Measurements from ENCODE around the gene PLEKHM3.
A peak's percentile ranks its signal among the peaks of the same experiment; 100 is the strongest.
"Not testable (repeated sequence)": the region's sequence is repeated elsewhere in the genome, so short reads cannot be mapped to it uniquely, and the experiment has no call there.

Gene PLEKHM3

GRCh38 chr2:207816546-207816945, 208.8 kb downstream of the PLEKHM3 start:
- DNase-seq: no peak

DNA sequence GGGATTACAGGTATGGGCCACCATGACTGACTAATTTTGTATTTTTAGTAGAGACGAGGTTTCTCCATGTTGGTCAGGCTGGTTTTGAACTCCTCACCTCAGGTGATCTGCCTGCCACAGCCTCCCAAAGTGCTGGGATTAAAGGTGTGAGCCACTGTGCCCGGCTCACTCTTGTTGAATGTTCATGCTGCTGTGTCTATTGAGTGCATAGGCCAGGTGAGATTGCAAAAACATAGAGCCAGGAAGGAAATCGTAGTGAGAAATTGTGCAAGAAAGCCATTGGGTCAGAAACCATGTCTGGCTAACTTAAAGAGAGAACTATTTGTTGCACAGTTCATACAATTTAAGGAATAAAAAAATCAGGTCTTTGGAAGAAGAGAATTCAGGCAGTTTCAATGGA, 210.1 kb downstream of the PLEKHM3 start:
- DNase-seq: peak in 1 of 2 donors; percentile 11

DNA sequence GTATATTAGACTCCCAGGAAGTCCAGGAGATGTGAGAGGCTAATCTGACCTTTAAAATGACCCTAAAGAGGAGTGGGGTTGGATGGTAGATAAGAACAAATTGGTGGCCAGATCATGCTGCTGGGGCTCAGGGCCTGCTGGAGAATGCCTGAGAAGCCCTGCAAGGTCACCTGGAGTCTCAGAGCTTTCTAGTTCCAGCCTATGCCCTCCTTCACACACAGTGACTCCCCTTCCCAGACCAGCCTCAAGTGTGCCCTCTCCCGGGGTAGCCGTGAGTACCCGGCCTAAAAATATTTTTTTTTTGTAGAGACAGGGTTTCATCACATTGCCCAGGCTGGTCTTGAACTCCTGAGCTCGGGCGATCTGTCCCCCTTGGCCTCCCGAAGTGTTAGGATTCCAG, 211.4 kb downstream of the PLEKHM3 start:
- DNase-seq: no peak

DNA sequence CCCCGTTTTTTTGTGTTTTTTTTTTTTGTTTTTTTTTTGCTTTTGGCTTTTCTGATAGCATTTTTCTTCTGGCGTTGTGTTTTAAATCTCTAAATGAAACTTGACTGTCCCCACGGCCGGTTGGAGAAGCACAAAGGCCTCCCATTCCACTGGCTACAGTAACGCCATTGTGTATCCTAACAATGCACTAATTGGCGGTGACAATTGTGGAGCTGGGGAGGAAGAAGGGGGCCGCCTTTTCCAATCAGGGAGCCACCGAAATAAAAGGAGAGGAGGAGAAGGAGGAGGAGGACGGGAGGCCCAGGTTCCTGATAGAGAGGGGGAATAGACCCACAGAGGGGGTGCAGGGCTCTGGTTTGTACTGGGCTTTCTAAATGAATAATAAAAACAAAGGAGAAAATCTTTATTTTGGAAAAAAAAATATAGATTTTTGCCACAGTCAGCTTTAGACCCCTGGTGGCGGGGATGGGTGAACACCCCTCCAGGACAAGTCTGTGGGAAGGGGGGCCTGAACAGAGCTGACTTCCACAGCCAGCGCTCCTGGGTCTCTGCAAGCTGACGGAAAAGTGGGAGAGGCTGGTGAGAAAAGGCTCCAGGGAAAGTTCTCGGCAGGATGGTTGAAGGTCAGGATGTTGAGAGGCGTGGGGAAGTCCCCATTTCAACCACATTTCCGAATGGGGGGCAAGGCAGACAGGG, 212.0 kb downstream of the PLEKHM3 start:
- no peak for DNase-seq

- no peak for DNase-seq
Measured at GRCh38 chr2:207812726-207813080, 212.6 kb downstream of the PLEKHM3 start.

DNA sequence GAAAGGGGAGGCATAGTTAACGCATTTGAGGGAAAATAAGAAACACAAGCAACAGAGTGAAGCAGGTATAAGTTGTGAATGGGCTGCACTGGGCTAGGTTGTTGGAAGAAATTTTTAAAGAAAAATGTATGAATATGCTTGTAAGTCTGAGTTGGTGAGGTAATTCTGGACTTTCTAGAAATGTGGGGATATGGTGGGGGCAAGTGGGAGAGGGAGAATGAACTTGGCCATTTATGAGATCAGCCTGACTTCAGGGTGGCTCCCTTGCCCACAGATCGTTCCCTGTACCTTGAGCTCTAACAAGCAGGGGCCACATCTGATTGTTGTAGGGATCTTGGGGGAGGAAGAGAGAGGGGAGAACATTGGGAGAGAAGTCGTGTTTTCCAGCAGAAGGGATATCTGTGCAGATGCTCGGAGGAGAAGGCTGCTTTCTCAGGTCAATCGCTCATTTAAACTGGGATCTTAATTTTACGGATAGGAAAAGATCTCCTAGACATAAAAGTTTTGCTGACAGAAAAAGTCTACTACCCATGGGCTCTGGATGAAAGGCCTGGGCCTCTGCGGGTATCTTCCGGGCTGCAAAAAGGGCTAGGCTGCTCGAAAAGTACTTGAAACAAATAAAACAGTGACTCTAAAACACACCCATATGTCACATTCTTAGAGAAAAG, 213.1 kb downstream of the PLEKHM3 start:
- DNase-seq: no peak

- not testable (repeated sequence) for DNase-seq
Measured at GRCh38 chr2:207811658-207812057, 213.7 kb downstream of the PLEKHM3 start.

DNA sequence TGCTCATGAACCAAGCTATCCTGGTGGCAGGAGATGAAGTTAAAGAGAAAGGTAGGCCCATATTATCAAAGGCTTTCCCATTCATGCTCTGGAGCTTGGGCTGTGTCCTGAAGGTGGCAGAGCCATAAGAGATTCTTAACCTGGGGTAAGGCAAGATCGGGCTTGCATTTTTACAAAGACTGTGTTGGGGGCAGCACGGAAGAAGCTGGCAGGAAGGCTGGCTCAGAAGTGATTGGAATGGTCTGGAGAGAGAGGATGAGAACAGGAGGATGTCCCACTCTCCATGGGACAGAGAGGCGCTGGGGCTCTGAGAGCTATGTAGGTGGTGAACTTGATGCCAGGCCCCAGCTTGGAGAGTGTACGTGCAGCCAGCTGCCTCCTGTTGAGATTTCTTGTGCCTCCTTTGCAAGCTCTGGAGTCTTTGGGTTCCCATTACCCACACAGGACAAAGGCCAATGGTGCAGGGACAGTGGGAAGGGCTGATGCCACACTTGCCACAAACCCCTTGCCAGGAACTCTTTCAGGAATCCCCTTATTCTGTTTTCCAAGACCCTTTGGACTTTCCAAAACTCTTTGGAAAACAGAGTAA, 215.0 kb downstream of the PLEKHM3 start:
- no peak for DNase-seq

- DNase-seq: no peak
Measured at GRCh38 chr2:207808119-207808518, 217.2 kb downstream of the PLEKHM3 start.

DNA sequence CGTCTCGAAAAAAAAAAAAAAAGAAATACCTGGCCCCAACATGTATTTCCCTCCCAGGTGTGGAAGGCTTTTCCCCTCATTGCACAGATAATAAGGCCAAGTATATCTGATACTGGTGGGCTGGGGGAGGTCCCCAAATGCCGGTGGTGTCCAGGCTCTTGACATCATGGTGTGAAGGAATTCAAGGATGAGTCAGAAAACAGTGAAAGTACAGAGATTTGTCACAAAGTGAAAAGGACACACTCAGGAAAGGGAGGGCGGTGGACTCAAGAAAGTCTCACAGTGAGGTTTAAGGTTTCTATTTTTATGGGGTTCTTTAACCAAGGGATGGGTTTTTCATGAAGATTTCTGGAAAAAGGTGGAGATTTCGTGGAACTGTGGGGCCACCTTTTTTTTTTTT, 217.8 kb downstream of the PLEKHM3 start:
- DNase-seq: no peak

DNA sequence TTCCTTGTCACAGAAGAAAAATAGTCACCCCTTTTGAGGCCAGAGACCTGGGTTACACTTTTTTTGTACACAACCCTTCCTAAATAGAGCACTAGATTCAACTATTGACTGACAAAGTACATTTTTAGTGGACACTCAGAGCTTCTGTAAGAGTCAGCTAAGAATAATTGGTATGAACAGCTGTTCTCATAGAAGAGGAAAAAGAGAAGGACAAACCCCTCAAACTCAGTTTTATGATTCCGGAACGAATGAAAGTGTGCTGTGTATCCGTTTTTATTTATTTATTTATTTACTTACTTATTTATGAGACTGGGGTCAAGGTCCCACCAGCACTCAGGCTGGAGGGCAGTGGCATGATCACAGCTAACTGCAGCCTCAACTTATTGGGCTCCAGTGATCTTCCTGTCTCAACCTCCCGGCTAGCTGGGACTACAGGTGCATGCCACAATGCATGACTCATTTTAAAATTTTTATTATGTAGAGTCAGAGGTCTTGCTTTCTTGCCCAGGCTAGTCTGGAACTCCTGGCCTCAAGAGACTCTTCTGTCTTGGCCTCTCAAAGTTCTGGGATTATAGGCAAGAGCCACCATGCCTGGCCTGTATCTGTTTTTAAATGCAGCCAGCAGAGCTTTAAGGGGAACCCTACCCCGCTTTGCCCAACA, 219.6 kb downstream of the PLEKHM3 start:
- DNase-seq: no peak

GRCh38 chr2:207802650-207803049, 222.7 kb downstream of the PLEKHM3 start:
- no peak for DNase-seq

- DNase-seq: no peak
Measured at GRCh38 chr2:207801259-207801658, 224.1 kb downstream of the PLEKHM3 start.

- no peak for DNase-seq
Measured at GRCh38 chr2:207796585-207797350, 228.6 kb downstream of the PLEKHM3 start.

GRCh38 chr2:207792244-207792785, 233.0 kb downstream of the PLEKHM3 start:
- DNase-seq: peak; percentile 61 to 65

GRCh38 chr2:207791579-207792243, 233.6 kb downstream of the PLEKHM3 start:
- DNase-seq: peak in 1 of 2 donors; percentile 9

- DNase-seq: no peak
Measured at GRCh38 chr2:207790898-207791297, 234.4 kb downstream of the PLEKHM3 start.

DNA sequence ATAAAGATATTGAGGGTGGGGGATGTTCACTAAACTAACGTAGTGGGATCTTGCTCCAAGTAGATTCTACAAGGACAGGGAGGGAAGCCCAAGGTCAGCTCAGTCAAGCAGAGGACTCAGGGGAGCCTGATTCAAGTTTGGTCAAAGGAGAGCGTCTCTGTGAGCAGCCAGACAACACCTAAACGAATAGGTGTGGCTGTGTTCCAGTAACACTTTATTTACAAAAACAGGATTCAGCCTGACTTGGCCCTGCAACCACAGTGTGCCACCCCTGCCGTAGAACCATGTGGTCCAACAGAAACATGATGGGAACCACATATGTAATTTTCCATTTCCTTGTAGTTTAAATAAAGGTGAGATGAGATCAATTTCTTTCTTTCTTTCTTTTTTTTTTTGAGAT, 237.5 kb downstream of the PLEKHM3 start:
- DNase-seq: no peak

DNA sequence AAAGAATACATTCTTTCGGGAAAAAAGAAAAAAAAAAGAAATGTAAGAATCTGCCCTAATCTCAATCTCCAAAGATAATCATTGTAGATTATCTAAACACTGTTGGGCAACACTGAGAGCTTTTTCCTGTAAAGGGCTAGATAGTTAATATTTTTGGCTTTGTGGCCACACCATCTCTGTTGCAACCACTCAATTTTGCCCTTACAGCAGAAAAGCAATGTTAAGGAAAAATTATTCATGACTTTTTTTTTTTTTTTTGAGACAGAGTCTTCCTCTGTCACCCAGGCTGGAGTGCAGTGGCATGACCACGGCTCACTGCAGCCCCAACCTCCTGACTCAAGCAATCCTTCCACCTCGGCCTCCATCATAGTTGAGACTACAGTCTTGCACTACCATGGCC, 238.3 kb downstream of the PLEKHM3 start:
- peak; percentile 42 to 72 for DNase-seq

GRCh38 chr2:207784898-207785297, 240.4 kb downstream of the PLEKHM3 start:
- DNase-seq: no peak

DNA sequence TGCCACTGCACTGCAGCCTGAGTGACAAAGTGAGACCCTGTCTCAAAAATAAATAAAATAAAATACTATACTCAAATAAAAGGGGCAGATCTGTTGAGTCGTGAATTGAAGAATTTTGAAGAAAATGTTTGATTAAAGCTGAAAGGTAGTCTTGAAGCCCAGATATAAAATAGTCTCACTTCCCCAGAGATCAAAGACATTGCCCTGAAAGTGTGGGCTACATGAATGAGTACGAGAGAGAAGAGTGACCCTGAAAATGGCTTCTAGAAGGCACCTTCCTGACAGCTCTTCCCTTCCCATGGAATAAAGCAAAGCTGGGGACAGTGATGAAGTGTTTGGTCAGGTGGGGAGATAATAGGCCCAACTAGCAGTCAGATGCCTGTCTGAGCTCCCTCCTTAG, 241.8 kb downstream of the PLEKHM3 start:
- no peak for DNase-seq

All from inflammatory macrophage (primary cell).